Hypothalamus (tissue), 51 donors: ENCODE measurements around the gene IGF1R.

Source experiments
- DNase-seq, 51 donors: peaks; one replicate each; lab custom pipeline; 2025; lab: John Stamatoyannopoulos, UW

The IGF1R gene

GRCh38 chr15:98872774-98873173 is 224.4 kb downstream of the IGF1R start:
- DNase-seq, result no peak

- no peak for DNase-seq
Measured at GRCh38 chr15:98873441-98874218, 225.3 kb downstream of the IGF1R start.

DNA sequence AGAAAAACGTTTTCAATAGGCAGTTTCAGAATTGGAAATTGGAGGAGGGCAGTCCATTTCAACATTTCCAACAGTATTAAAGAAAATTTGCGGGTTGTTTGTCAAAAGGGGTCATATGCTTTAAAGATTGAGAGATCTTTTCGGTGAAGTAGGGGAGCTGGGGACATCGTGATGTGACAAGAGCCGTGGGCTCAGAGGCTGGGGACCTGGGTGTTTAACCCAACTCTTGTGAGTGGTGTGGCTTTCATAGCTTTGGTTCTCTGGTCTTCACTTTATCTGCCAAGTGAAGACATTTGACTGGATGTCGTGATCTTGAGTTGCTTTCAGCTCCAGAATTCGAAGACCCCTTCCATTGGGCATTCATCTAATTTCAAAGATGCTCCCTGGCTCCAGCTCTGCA is 226.0 kb downstream of the IGF1R start:
- no peak for DNase-seq

GRCh38 chr15:98874773-98875172 is 226.4 kb downstream of the IGF1R start:
- DNase-seq, result no peak

DNA sequence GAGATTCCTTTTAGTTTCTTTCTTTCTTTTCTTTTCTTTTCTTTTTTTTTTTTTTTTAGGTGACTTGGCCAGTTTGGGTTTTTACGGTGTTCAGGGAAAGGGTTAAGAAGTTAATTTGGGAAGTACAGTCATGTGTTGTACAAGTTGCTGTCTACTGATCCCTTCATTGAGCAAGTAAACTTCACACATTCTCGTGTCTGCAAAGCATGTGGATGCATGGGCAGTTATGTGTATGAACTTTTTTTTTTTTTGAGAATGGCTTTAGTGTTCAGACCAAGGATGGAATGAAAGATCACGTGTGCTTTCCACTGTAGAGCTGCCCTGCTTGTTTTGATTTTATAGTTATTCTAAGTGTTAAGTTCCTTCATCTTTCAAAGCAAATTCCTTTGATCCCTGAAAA is 227.0 kb downstream of the IGF1R start:
- no peak for DNase-seq

DNA sequence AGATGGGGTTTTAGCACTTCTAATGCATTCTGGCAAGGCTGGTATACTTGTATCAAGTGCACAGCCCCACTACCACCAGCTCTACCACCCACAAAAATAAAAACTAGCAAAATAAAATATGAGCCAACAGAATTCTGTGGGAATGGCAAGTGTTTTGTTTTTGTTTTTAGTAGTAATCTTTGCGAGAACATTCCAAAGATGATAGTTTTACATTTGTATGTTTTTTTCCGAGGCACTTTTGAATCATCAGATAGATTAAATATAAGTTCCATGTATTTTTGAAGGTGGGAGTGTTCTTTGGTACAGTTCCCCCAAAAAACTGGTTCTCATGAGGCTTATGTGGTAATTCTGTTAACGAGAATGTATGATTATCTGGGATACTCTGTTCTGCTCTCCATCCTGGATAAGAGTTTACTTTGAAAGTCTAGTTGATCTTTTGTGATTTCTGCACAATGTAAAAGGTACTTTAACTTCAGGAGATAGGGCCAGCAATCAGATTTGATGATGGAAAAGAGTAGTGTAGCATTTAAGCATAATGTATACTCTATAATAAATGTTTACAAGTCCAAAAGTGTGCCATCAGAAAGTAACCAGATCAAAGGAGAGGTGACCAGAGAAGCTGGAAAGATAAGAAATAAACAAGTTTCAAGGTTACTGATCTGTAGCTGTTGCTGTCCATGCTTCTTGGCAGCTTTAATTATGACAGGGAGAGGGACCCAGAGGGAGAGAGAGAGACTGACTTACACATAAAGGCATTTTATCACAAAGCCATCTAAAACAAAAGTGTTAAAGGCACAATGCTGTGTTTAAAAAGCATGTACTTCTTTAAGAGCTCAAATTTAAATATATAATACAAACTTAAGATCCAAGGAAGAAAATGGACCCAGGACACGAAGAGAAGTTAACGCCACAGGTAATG is 228.4 kb downstream of the IGF1R start:
- no peak for DNase-seq

DNA sequence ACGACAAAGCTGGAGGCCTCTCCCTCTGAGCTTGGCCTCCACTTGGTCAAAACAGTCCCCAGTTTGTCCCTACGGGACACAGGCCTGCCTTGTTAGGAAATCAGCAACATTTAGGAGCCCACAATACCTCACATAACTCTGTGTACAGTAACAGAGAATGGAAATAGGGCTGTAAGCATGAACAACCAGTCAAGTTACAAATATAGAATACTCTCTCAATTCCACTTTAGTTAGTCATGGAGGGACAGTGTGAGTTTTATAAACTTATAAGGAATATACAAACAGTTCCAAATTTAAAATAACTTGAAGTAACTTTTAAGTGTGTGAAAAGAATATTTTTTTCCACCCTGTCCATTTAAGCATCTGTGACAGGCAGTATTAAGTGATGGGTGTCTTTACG is 229.8 kb downstream of the IGF1R start:
- no peak for DNase-seq

DNA sequence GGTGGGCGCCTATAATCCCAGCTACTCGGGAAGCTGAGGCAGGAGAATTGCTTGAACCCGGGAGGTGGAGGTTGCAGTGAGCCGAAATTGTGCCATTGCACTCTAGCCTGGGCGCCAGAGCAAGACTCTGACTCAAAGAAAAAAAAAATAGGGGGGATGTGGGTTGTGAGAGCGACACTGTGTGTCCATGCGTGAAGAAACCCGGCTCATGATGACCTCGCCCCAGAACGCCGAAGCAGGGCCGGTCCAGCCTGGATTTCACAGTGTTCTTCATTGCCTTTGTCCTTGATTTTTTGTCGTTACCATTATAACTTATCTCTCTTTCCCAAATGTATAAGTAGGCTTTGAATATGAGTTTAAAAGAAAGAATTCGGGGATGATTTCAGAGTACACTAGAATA is 230.5 kb downstream of the IGF1R start:
- no peak for DNase-seq

DNA sequence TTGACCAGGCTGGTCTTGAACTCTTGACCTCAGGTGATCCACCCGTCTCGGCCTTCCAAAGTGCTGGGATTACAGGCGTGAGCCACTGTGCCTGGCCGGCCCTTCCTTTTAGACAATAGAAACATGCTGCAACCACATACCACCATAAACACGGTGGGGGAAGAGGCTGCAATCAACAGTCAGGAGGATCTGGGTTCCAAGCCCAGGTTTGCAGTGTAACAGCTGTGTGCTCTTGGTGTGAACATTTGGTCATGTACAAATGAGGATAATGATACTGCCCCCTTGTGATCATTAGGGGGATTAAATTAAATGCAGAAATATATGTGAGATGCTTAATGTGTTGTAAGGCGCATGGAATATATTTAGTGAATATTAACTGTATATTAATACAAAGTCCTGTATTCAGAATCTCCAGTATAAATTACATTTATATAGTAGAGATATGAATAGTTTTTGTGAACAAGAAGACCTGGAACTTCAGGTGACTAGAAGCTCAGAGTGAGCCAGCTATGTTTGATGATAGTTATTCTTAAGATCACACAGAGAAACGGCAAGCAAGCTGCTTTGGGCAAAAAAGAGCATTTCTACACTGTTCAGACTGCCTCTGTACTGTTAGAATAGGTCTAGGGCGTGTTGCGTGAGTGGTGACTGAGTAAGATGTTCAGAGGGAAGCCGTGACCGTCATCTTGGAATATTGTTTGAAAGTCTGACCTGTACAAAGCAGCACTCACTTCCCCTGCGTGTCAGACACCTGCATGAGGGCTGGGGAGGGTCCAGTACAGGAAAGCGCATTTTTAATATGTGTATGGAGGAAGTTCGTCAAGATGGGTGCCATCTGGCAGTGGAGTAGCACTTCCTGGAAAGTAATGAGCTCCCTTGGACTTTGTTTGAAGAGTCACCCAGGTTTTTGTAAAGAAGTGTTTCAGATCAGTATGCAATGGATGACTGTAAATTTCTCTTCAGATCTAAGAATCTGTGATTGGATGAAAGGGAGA is 233.5 kb downstream of the IGF1R start:
- DNase-seq, result peak in 1 of 51 donors; percentile 10

DNA sequence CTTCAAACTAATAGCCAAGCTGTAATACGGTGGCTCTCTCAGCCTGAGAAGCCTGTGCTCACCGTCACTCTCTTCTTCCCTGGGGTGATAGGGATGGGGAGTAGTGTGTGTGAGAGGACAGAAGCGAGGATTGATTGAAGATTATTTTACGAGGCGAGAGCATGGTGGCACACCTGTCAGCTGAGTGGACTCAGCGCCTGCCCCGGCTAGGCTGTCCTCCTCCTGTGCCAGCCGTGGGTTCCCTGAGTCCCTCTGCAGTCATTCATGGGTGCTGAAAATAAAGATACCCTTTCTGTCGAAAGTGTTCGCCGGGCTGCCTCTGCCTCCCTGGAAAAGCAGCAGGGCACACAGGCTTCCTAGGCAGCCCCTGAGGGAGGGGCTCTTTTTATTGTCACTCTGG is 235.1 kb downstream of the IGF1R start:
- DNase-seq, result no peak

DNA sequence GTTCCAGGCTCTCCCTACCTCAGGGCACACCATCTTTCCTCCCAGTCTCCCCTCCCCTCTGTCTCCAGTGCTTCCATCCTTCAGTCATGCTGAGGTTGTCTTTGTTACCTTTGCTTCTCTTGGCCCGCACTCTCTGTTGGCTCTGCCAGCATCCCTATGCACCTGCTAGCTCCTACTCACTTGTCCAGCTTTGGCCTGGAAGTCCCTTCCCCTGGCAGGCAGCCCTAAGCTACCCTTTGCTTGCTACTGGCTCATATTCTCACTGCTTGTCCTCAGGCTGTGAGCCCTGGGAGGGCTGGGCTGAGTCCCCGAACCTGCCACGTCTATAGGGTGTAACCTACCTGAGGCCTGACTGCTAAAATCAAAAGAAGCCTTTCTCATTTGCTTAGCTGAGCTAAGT is 236.6 kb downstream of the IGF1R start:
- no peak for DNase-seq

DNA sequence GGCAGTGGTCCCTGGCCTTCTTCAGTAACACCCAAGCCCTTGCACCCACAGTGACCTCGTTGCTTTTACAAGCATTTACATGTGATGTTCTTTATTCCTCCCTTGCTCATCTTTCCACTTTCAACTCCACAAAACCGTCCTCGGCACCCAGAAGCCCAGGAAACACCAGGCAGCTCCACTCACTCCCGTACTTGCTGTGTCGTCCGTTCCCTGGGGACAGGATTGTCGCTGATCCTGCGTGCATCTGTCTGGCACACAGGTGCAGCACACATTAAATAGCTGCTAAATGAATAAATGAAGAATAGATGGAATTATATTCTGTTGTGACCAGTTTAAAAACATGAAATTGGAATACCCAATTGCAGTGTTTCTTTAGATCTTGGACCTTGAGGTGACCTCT is 239.6 kb downstream of the IGF1R start:
- no peak for DNase-seq

GRCh38 chr15:98888820-98889479 is 240.6 kb downstream of the IGF1R start:
- no peak for DNase-seq

DNA sequence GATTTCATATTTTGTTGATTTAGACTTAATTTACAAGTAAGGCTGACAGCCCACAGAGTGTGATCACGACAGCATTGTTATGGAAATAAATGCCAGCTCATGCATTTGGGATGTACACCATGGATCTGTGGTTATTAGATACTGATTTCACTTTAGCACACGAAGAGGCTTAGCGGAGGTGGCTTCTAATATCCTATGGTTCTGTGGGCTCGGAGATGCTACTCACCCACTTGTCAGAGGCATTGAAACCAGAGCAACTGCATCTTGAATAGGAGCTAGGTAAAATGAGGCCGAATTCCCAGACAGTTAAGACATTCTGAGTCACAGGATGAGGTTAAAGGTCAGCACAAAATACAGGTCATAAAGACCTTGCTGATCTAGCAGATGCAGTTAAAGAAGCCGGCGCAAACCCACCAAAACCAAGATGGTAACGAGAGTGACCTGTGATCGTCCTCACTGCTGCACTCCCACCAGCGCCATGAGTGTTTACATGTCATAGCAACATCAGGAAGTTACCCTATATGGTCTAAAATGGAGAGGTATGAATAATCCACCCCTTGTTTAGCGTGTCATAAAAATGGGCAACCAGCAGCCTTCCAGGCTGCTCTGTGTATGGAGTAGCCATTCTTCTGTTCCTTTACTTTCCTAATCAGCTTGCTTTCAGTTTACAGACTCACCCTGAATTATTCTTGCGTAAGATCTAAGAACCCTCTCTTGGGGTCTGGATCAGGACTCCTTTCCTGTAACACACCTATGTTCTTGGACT is 241.8 kb downstream of the IGF1R start:
- no peak for DNase-seq

DNA sequence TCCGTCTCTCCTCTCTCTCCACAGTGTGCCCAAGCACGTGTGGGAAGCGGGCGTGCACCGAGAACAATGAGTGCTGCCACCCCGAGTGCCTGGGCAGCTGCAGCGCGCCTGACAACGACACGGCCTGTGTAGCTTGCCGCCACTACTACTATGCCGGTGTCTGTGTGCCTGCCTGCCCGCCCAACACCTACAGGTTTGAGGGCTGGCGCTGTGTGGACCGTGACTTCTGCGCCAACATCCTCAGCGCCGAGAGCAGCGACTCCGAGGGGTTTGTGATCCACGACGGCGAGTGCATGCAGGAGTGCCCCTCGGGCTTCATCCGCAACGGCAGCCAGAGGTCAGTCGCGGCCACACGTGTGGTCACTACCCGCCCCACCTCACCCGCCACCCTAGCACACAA is 243.0 kb downstream of the IGF1R start:
- no peak for DNase-seq

- DNase-seq, result no peak
Measured at GRCh38 chr15:98893401-98893800, 245.1 kb downstream of the IGF1R start.

- DNase-seq, result no peak
Measured at GRCh38 chr15:98894312-98894711, 246.0 kb downstream of the IGF1R start.

GRCh38 chr15:98896002-98896721 is 247.8 kb downstream of the IGF1R start:
- DNase-seq, result no peak
